Neuronal stem cell (in vitro differentiated cells): ENCODE results near the gene VPREB3.

Experiments used
- DNase-seq: peaks from one replicate; pipeline ENCODE4 v3.0.0-alpha.2; 2013; ENCODE audit warnings: low spot score
- H2AFZ ChIP-seq: one replicate; pipeline ENCODE4 v1.6.1; 2013; ENCODE audit warnings: mild to moderate bottlenecking, low read length, inconsistent platforms
- H2AK5ac ChIP-seq: 2 replicates; pipeline ENCODE4 v1.6.1; 2013; ENCODE audit warnings: low read depth, mild to moderate bottlenecking, inconsistent platforms, low read length, moderate library complexity, mixed read lengths
- H2BK120ac ChIP-seq: 2 replicates; pipeline ENCODE4 v1.6.1; 2013; ENCODE audit warnings: low read depth, mild to moderate bottlenecking, inconsistent platforms, low read length, moderate library complexity, mixed read lengths
- H2BK12ac ChIP-seq: one replicate; pipeline ENCODE4 v1.6.1; 2013; ENCODE audit warnings: low read length, inconsistent platforms
- H2BK15ac ChIP-seq: 2 replicates; pipeline ENCODE4 v1.6.1; 2013; ENCODE audit warnings: mild to moderate bottlenecking, low read length, inconsistent platforms, mixed read lengths
- H2BK5ac ChIP-seq: one replicate; pipeline ENCODE4 v1.6.1; 2013; ENCODE audit warnings: inconsistent platforms, mild to moderate bottlenecking, low read length, moderate library complexity
- H3K14ac ChIP-seq: one replicate; pipeline ENCODE4 v1.6.1; 2013; ENCODE audit warnings: low read length, inconsistent platforms
- H3K18ac ChIP-seq: 2 replicates; pipeline ENCODE4 v1.6.1; 2013; ENCODE audit warnings: low read length, inconsistent platforms
- H3K23ac ChIP-seq: 2 replicates; pipeline ENCODE4 v1.6.1; 2013; ENCODE audit warnings: low read depth, mild to moderate bottlenecking, mixed read lengths, low read length, inconsistent platforms; ENCODE audit not compliant: poor library complexity
- H3K27ac ChIP-seq: replicated peaks from 3 replicates; pipeline ENCODE4 v1.5.1; 2013; ENCODE audit warnings: low read length, inconsistent platforms
- H3K27me3 ChIP-seq, 3 experiments: 2 replicates each; pipeline ENCODE4 v1.6.1; 2013; ENCODE audit warnings: low read length in 3 of 3, mild to moderate bottlenecking in 2 of 3, inconsistent platforms in 1 of 3, low read depth in 1 of 3, mixed read lengths in 1 of 3, moderate library complexity in 1 of 3; ENCODE audit not compliant: control insufficient read depth in 3 of 3, insufficient read depth in 3 of 3
- H3K36me3 ChIP-seq, 2 donors: replicated peaks in 1 of 2; 2 replicates each; pipeline ENCODE4 v1.6.1; 2013; ENCODE audit warnings: low read length in 2 of 2; ENCODE audit not compliant: control insufficient read depth in 2 of 2, insufficient read depth in 2 of 2
- H3K4ac ChIP-seq: 2 replicates; pipeline ENCODE4 v1.6.1; 2013; ENCODE audit warnings: inconsistent platforms, mild to moderate bottlenecking, low read length, moderate library complexity
- H3K4me1 ChIP-seq, 2 donors: 1 replicate in 1 of 2; 2 replicates in 1 of 2; pipeline ENCODE4 v1.6.1; 2013; ENCODE audit warnings: low read length in 2 of 2, low read depth in 1 of 2; ENCODE audit not compliant: control insufficient read depth in 2 of 2, insufficient read depth in 1 of 2
- H3K4me2 ChIP-seq: one replicate; pipeline ENCODE4 v1.6.1; 2013; ENCODE audit warnings: mild to moderate bottlenecking, low read length, inconsistent platforms; ENCODE audit not compliant: insufficient read depth, poor library complexity, severe bottlenecking
- H3K4me3 ChIP-seq, 2 donors: 2 replicates each; pipeline ENCODE4 v1.5.1; 2013; ENCODE audit warnings: low read length in 2 of 2, mild to moderate bottlenecking in 2 of 2, inconsistent platforms in 1 of 2, moderate library complexity in 1 of 2
- H3K79me1 ChIP-seq: one replicate; pipeline ENCODE4 v1.6.1; 2013; ENCODE audit warnings: low read depth, mild to moderate bottlenecking, inconsistent platforms, low read length, moderate library complexity
- H3K9ac ChIP-seq: one replicate; pipeline ENCODE4 v1.6.1; 2013; ENCODE audit warnings: mild to moderate bottlenecking, low read depth, low read length, inconsistent platforms; ENCODE audit not compliant: poor library complexity
- H3K9me3 ChIP-seq, 2 donors: replicated peaks in 1 of 2; 2 replicates each; pipeline versions ENCODE3 to v1.6.1; 2013; ENCODE audit warnings: low read length in 2 of 2, mild to moderate bottlenecking in 2 of 2, inconsistent platforms in 1 of 2, low read depth in 1 of 2, mixed read lengths in 1 of 2, moderate library complexity in 1 of 2; ENCODE audit not compliant: control insufficient read depth in 2 of 2, insufficient read depth in 1 of 2
- H4K8ac ChIP-seq: one replicate; pipeline ENCODE4 v1.6.1; 2013; ENCODE audit warnings: low read depth, mild to moderate bottlenecking, inconsistent platforms, low read length, moderate library complexity
- H4K91ac ChIP-seq: one replicate; pipeline ENCODE4 v1.6.1; 2013; ENCODE audit warnings: low read length, low read depth, mild to moderate bottlenecking, inconsistent platforms; ENCODE audit not compliant: poor library complexity
- WGBS, 2 donors: extraction: QIAGEN DNeasy Blood & Tissue Kit; methylation state at CpG; one replicate each; pipeline ENCODE4 v1.1.7; 2013; ENCODE audit warnings: missing lambda C conversion rate in 2 of 2, mixed read lengths in 1 of 2; ENCODE audit not compliant: insufficient read length in 2 of 2, insufficient replicate concordance in 1 of 2; ENCODE audit errors: extremely low coverage in 2 of 2; 5-methylcytosine and 5-hydroxymethylcytosine counted together

VPREB3 gene

DNA sequence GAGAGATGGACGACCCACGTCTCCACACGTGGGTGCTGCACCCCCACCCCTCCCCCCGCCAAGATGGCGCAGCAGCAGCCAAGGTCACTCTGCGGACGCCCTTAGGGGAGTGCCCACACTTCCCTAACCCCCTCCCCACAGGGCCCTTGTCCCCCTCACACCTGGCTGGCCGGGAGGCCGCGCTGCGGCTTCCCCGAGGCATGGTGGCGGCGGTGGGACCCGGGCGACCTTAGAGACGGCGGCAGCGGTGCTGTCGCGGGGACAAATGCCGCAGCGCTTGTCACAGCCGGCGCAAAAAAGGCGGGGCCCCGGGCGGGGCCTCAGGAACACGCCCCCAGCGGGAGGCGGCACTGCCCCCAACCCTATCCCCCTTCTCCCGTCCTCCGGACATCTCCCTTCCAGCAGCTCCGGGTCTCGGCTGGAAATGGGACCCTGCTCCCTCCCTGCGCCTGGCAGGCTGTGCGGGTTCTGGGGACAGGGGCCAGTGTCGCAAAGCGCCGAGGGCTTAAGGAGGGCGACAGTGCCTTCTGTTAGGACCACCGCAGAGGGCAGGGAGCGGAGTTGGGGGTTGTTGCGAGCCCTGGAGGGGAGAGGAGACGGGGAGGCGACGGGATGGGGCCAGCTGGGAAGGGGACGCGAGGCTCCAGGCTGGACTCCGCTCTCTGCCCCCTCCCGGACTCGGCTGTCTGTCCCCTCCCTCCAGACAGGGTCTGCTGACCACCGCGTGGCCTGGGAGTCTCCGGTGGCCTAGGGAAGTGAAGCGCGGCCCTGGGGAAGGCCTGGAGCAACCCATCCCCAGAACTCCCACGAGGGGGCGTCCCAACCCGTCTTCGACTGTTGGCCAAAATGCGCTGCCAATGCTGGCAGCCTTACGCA lies 13.7 kb upstream of the VPREB3 start, which contains the start of gene CHCHD10:
TSS of gene CHCHD10 (minus strand) at position 300 of the 876 bp plus-strand sequence. CDS start at position 202, 98 bp downstream.
- Histone ChIP-seq H4K8ac (peak within 1 kb of the TSS; percentile 75), H3K27ac (peak within 1 kb of the TSS; percentile 80), H3K9ac (peak within 1 kb of the TSS; percentile 91), H3K4me1 (peaks cover 17 to 27% of the 10 kb centered on the region in 2 donors), H2BK12ac (peak within 1 kb of the TSS; percentile 48), H2BK120ac (peak within 1 kb of the TSS; percentile 51), H3K4ac (no peak within 1 kb of the TSS), H2AK5ac (peak within 1 kb of the TSS; percentile 82), H3K36me3 (peaks cover 0 to 13% of the 10 kb centered on the region in 2 donors), H3K4me3 (peak within 1 kb of the TSS; percentile 63 to 92), H2BK15ac (peak within 1 kb of the TSS; percentile 97), H2AFZ (peak within 1 kb of the TSS; percentile 93), H3K14ac (peak within 1 kb of the TSS; percentile 91), H3K23ac (peak within 1 kb of the TSS; percentile 96), H3K18ac (peak within 1 kb of the TSS; percentile 99), H4K91ac (no peak within 1 kb of the TSS), H2BK5ac (no peak within 1 kb of the TSS), H3K79me1 (no peaks in the 10 kb centered on the region), H3K4me2 (peak within 1 kb of the TSS; percentile 92), H3K9me3 (no peaks in the 10 kb centered on the region), H3K27me3 (peaks cover 0 to 5% (median under 1%) of the 10 kb centered on the region in 3 experiments)
- DNase-seq: peak; percentile 87
- no CpG with 5 or more reads among the region's 63 CpGs for WGBS, 2 donors

DNA sequence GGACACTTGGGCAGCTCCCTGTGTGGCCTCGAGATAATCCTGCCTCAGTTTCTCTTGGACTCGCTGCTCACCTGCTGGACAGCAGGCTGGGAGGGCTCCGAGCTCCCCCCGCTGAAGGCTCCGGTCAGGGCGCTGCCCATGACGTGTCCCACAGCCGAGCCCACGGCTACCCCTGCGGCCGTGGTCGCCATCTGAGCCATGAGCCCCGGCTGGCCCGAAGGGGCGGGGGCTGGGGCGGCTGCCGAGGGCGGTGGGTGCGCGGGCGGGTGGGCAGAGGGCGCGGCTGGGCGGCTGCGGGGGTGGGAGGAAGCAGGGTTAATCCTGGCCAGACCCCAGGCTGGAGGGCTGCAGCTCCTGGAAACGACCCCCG lies 13.1 kb upstream of the VPREB3 start:
- no peaks in the 10 kb centered on the region for H3K9me3 ChIP-seq
- H2BK12ac ChIP-seq: no peak overlapping the region
- H3K27ac ChIP-seq: no peak overlapping the region
- no peak overlapping the region for H2BK120ac ChIP-seq
- H3K4me3 ChIP-seq: peak overlapping the region; percentile 63 to 92
- no peak overlapping the region for H3K4ac ChIP-seq
- peak overlapping the region; percentile 89 for H3K9ac ChIP-seq
- H3K79me1 ChIP-seq: no peaks in the 10 kb centered on the region
- no peak overlapping the region for H4K8ac ChIP-seq
- peak overlapping the region; percentile 93 for H2BK15ac ChIP-seq
- H3K14ac ChIP-seq: peak overlapping the region; percentile 91
- H3K4me2 ChIP-seq: peak overlapping the region; percentile 92
- no peak overlapping the region for H2BK5ac ChIP-seq
- peaks cover 0 to 13% of the 10 kb centered on the region in 2 donors for H3K36me3 ChIP-seq
- H3K27me3 ChIP-seq: peaks cover 0 to 4% (median 0%) of the 10 kb centered on the region in 3 experiments
- peak overlapping the region; percentile 11 for H3K23ac ChIP-seq
- H4K91ac ChIP-seq: no peak overlapping the region
- WGBS, 2 donors: no CpG with 5 or more reads among the region's 27 CpGs
- H3K18ac ChIP-seq: peak overlapping the region; percentile 99
- H2AK5ac ChIP-seq: peak overlapping the region; percentile 82
- peak overlapping the region; percentile 93 for H2AFZ ChIP-seq
- H3K4me1 ChIP-seq: peaks cover 20 to 30% of the 10 kb centered on the region in 2 donors
- DNase-seq: no peak

DNA sequence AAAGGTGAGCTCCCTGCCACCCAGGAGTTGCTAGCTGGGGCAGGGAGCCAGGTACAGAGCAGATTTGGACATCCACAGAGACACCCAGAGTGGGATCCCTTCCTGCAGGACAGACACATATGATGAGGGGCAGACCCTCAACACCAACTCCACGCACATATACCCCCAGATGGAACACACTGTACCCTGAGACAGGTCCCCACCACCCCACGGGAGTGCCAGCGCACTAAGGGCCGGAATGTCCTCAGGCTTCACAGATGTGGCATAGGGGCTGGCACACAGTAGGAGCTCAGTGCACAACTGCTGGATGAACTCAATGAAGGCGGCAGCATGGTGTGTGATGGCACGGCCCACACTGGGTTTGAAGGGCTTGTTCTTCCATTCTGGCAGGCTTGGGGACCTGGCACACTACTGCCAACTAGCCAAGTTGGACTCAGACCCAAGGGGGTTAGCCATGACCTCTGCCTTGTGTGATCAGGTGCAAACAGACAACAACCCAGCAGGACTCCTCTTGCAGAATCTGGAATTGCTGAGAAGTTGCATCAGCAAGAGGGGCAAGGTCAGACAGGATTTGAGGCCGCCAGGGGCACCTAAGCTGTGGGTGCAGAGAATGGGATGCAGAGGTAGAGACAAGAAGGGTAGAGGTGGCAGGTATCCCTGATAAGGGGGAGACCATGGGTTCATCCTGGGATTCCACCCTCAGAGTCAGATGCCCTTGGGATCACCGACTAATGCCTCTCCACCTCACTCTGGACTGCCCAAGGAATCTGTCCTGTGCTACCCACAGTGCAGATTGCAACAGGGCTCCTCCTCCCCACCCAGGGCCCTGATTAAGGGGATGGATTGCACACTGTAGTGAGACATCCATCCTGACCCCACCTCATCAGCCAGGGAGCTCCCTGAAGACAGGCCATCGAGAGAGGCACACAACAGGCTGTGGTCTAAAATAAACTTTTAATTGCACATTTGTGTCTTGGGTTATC lies 11.0 kb upstream of the VPREB3 start:
- H3K79me1 ChIP-seq: no peaks in the 10 kb centered on the region
- peak overlapping the region; percentile 99 for H2AK5ac ChIP-seq
- H3K9ac ChIP-seq: no peak overlapping the region
- H3K18ac ChIP-seq: no peak overlapping the region
- H2AFZ ChIP-seq: no peak overlapping the region
- peak overlapping the region; percentile 19 for H4K8ac ChIP-seq
- H2BK5ac ChIP-seq: no peak overlapping the region
- H3K4ac ChIP-seq: no peak overlapping the region
- no peaks in the 10 kb centered on the region for H3K9me3 ChIP-seq
- H3K27ac ChIP-seq: no peak overlapping the region
- no peak overlapping the region for H3K4me2 ChIP-seq
- peaks cover 0 to 4% (median 0%) of the 10 kb centered on the region in 3 experiments for H3K27me3 ChIP-seq
- no peak overlapping the region for H4K91ac ChIP-seq
- no CpG with 5 or more reads among the region's 9 CpGs for WGBS, 2 donors
- H2BK120ac ChIP-seq: no peak overlapping the region
- peaks cover 16 to 25% of the 10 kb centered on the region in 2 donors for H3K4me1 ChIP-seq
- H3K23ac ChIP-seq: no peak overlapping the region
- H3K14ac ChIP-seq: no peak overlapping the region
- H2BK12ac ChIP-seq: no peak overlapping the region
- H3K4me3 ChIP-seq: peak overlapping the region in 1 of 2 donors; percentile 6
- H2BK15ac ChIP-seq: peak overlapping the region; percentile 96
- H3K36me3 ChIP-seq: peaks cover 0 to 13% of the 10 kb centered on the region in 2 donors
- DNase-seq: no peak
